ENCODE results near the gene PCA3. TPM values are rescaled to one million over a fixed set of nuclear protein-coding genes. Genes with fewer than 3 reads are reported as not detected.

PCA3 gene
- total RNA-seq, 1 experiment from 2014 or later = not detected

DNA sequence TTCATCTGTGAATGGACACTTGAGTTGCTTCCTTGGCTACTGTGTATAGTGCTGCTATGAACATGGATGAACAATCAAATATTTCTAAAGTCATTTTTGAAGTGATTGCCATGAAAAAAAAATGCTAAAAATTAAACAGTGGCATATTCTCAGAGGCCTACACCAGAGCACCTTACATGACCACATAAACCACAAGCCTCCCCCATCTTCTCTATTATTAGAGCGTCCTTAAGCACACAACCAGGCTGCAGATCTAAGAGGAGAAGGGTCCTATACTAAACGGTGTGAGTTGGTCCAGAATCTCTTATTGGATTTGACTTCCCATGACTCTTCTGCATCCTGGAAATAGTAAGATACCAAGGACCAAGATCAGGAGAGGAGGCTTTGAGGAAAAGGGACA is 34.3 kb downstream of the PCA3 start:
- no peak overlapping the region for H3K4me3 ChIP-seq (replicated peaks in 1 of 2; ENCODE audit: low read depth in 1 of 2, low read length in 2 of 2)
- POLR2A ChIA-PET = no interaction called here
- 0 out of 2 replicates have a peak, but pooled peaks cover 4% of the 10 kb centered on the region for H3K27me3 ChIP-seq (ENCODE audit: insufficient read depth, low read length)
- H4K20me1 ChIP-seq (ENCODE audit: insufficient read depth) = no peaks in the 10 kb centered on the region
- no peak overlapping the region for H2AFZ ChIP-seq (ENCODE audit: low read depth, low read length, poor library complexity, severe bottlenecking)
- no peaks in the 10 kb centered on the region for H3K9me3 ChIP-seq (ENCODE audit: control insufficient read depth in 1 of 2, insufficient read depth in 1 of 2, low read depth in 1 of 2, low read length in 2 of 2)
- CTCF ChIA-PET = no interaction called here
- H3K4me1 ChIP-seq (ENCODE audit: control insufficient read depth in 1 of 2, insufficient read depth in 2 of 2, low read length in 2 of 2) = no peaks in the 10 kb centered on the region
- intact Hi-C loops (cut with micrococcal nuclease) = no loop called here
- DNase-seq (ENCODE audit: low read depth, low spot score) = no peak
- TF ChIP-seq TCF7L2 (IDR thresholded peaks at IDR 0.05; ENCODE audit: borderline replicate concordance, extremely low read depth, insufficient read depth, insufficient read length) (no peak), SP1 (IDR thresholded peaks at IDR 0.05; ENCODE audit: low read depth) (no peak)
- ATAC-seq = no peak
- H3K36me3 ChIP-seq (ENCODE audit: control insufficient read depth in 1 of 2, insufficient read depth in 2 of 2, low read length in 2 of 2) = no peaks in the 10 kb centered on the region
- no peaks in the 10 kb centered on the region for H3K79me2 ChIP-seq (ENCODE audit: insufficient read depth, low read length)
- BruUV-seq (replicated peaks) = no TSS peak
- H3K27ac ChIP-seq (ENCODE audit: low read depth, low read length) = no peak overlapping the region
- no peak overlapping the region for H3K9ac ChIP-seq (ENCODE audit: low read length)
- H3K4me2 ChIP-seq (ENCODE audit: low read length) = no peak overlapping the region
- RAD21 ChIA-PET (ENCODE audit: low non-redundant PET in 1 of 2, low total read pairs in 2 of 2, uncharacterized antibody in 2 of 2, unreplicated experiment in 2 of 2) = no interaction called here
- no peaks in the 10 kb centered on the region for H3K9me2 ChIP-seq (ENCODE audit: insufficient read depth)

GRCh38 chr9:76799473-76799872 is 35.2 kb downstream of the PCA3 start:
- 0 out of 2 replicates have a peak, but pooled peaks cover 4% of the 10 kb centered on the region for H3K27me3 ChIP-seq (ENCODE audit: insufficient read depth, low read length)
- no peaks in the 10 kb centered on the region for H3K9me3 ChIP-seq (ENCODE audit: control insufficient read depth in 1 of 2, insufficient read depth in 1 of 2, low read depth in 1 of 2, low read length in 2 of 2)
- no peak overlapping the region for H3K9ac ChIP-seq (ENCODE audit: low read length)
- no peaks in the 10 kb centered on the region for H4K20me1 ChIP-seq (ENCODE audit: insufficient read depth)
- no peak for ATAC-seq
- no peak overlapping the region for H3K4me3 ChIP-seq (replicated peaks in 1 of 2; ENCODE audit: low read depth in 1 of 2, low read length in 2 of 2)
- ChIA-PET CTCF (no interaction called here), POLR2A (no interaction called here), RAD21 (ENCODE audit: low non-redundant PET in 1 of 2, low total read pairs in 2 of 2, uncharacterized antibody in 2 of 2, unreplicated experiment in 2 of 2) (no interaction called here)
- BruUV-seq (replicated peaks) = no TSS peak
- no peak overlapping the region for H2AFZ ChIP-seq (ENCODE audit: low read depth, low read length, poor library complexity, severe bottlenecking)
- no peaks in the 10 kb centered on the region for H3K9me2 ChIP-seq (ENCODE audit: insufficient read depth)
- no peaks in the 10 kb centered on the region for H3K79me2 ChIP-seq (ENCODE audit: insufficient read depth, low read length)
- H3K4me1 ChIP-seq (ENCODE audit: control insufficient read depth in 1 of 2, insufficient read depth in 2 of 2, low read length in 2 of 2) = no peaks in the 10 kb centered on the region
- H3K27ac ChIP-seq (ENCODE audit: low read depth, low read length) = no peak overlapping the region
- no peaks in the 10 kb centered on the region for H3K36me3 ChIP-seq (ENCODE audit: control insufficient read depth in 1 of 2, insufficient read depth in 2 of 2, low read length in 2 of 2)
- no peak overlapping the region for H3K4me2 ChIP-seq (ENCODE audit: low read length)
- no peak for DNase-seq (ENCODE audit: low read depth, low spot score)
- intact Hi-C loops (cut with micrococcal nuclease) = no loop called here
- TF ChIP-seq POLR2A (IDR thresholded peaks at IDR 0.05; ENCODE audit: borderline replicate concordance, extremely low read depth, insufficient read depth, insufficient read length) = no peak
- TF ChIP-seq JUND (IDR thresholded peaks at IDR 0.05) = no peak
- no peak for TF ChIP-seq FOSL1 (IDR thresholded peaks at IDR 0.05; ENCODE audit: low read depth)
- TF ChIP-seq TCF7L2 (IDR thresholded peaks at IDR 0.05; ENCODE audit: borderline replicate concordance, extremely low read depth, insufficient read depth, insufficient read length) = no peak
- no peak for TF ChIP-seq RAD21 (IDR thresholded peaks at IDR 0.05; ENCODE audit: low read depth)
- no peak for TF ChIP-seq ATF3 (IDR thresholded peaks at IDR 0.05)
- no peak for TF ChIP-seq ZNF274 (IDR thresholded peaks at IDR 0.05; ENCODE audit: low read depth, low read length)
- no peak for TF ChIP-seq POLR2AphosphoS5 (IDR thresholded peaks at IDR 0.05; ENCODE audit: low read depth, low read length)
- no peak for TF ChIP-seq SIN3A (IDR thresholded peaks at IDR 0.05; ENCODE audit: low read depth)
- no peak for TF ChIP-seq EGR1 (IDR thresholded peaks at IDR 0.05; ENCODE audit: low read depth)
- no peak for TF ChIP-seq CTCF (IDR thresholded peaks at IDR 0.05 in 2 of 3, conservative IDR thresholded peaks at IDR 0.05 in 1 of 3; ENCODE audit: borderline replicate concordance in 1 of 3, insufficient read depth in 1 of 3, low read depth in 2 of 3, low read length in 2 of 3)
- TF ChIP-seq, protein P1, sequence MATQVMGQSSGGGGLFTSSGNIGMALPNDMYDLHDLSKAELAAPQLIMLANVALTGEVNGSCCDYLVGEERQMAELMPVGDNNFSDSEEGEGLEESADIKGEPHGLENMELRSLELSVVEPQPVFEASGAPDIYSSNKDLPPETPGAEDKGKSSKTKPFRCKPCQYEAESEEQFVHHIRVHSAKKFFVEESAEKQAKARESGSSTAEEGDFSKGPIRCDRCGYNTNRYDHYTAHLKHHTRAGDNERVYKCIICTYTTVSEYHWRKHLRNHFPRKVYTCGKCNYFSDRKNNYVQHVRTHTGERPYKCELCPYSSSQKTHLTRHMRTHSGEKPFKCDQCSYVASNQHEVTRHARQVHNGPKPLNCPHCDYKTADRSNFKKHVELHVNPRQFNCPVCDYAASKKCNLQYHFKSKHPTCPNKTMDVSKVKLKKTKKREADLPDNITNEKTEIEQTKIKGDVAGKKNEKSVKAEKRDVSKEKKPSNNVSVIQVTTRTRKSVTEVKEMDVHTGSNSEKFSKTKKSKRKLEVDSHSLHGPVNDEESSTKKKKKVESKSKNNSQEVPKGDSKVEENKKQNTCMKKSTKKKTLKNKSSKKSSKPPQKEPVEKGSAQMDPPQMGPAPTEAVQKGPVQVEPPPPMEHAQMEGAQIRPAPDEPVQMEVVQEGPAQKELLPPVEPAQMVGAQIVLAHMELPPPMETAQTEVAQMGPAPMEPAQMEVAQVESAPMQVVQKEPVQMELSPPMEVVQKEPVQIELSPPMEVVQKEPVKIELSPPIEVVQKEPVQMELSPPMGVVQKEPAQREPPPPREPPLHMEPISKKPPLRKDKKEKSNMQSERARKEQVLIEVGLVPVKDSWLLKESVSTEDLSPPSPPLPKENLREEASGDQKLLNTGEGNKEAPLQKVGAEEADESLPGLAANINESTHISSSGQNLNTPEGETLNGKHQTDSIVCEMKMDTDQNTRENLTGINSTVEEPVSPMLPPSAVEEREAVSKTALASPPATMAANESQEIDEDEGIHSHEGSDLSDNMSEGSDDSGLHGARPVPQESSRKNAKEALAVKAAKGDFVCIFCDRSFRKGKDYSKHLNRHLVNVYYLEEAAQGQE (IDR thresholded peaks at IDR 0.05; ENCODE audit: low read depth) = no peak
- TF ChIP-seq ZFX (IDR thresholded peaks at IDR 0.05) = no peak
- TF ChIP-seq SP1 (IDR thresholded peaks at IDR 0.05; ENCODE audit: low read depth) = no peak
- TF ChIP-seq SRF (IDR thresholded peaks at IDR 0.05; ENCODE audit: low read depth) = no peak
- TF ChIP-seq ELF1 (IDR thresholded peaks at IDR 0.05; ENCODE audit: borderline replicate concordance, low read depth) = no peak
